HL-60 (cell line): ENCODE results near the gene SPATS2L.

Experiments used
- CTCF ChIP-seq: IDR thresholded peaks from one replicate; pipeline ENCODE4 v1.5.1; 2011; ENCODE audit warnings: low read length, control low read depth, inconsistent platforms; ENCODE audit not compliant: insufficient read depth
- GABPA ChIP-seq: IDR thresholded peaks from 2 replicates; pipeline ENCODE4 v1.6.1; 2012; ENCODE audit warnings: low read depth
- POLR2AphosphoS5 ChIP-seq: IDR thresholded peaks from 2 replicates; pipeline ENCODE4 v1.6.1; 2012; ENCODE audit warnings: low read depth
- REST ChIP-seq: IDR thresholded peaks from 2 replicates; pipeline ENCODE4 v1.6.1; 2012; ENCODE audit warnings: low read depth; ENCODE audit not compliant: insufficient replicate concordance
- SPI1 ChIP-seq: IDR thresholded peaks from 2 replicates; pipeline ENCODE4 v1.6.1; 2012; ENCODE audit warnings: low read depth, mild to moderate bottlenecking, borderline replicate concordance

GRCh38 chr2:200380091-200380561 is 73.6 kb downstream of the SPATS2L start:
- TF ChIP-seq CTCF (no peak), POLR2AphosphoS5 (no peak), GABPA (no peak), REST (no peak), SPI1 (no peak)
